ENCODE data around the gene LSAMP. TPM values are rescaled to one million over a fixed set of nuclear protein-coding genes. Genes with fewer than 3 reads are reported as not detected.

Gene LSAMP
- total RNA-seq, 1 donor = 3.3 TPM

DNA sequence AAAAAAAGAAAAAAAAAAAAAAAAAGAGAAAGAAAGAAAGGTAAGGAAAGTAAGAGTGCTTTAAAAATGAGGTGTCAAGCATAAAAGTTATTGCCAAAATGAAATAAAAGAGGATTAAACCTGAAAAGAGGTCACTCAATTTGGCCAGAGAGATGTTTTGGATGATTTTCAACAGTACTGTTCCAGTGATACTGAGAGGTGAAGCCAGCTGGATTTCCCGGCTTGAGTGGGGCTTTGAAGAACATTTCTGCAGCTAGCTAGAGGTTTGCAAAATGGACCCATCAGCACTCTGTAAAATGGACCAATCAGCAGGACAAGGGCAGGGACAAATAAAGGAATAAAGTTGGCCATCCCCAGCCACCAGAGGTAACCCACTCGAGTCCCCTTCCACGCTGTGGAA, 128.5 kb downstream of the LSAMP start:
- Histone ChIP-seq H3K9me3 (ENCODE audit: low read depth, low read length) (no peaks in the 10 kb centered on the region), H4K20me1 (ENCODE audit: insufficient read depth, low read length) (no peaks in the 10 kb centered on the region), H2AFZ (ENCODE audit: low read length) (no peak overlapping the region), H3K4me1 (ENCODE audit: insufficient read depth, low read length) (no peaks in the 10 kb centered on the region), H3K27me3 (ENCODE audit: insufficient read depth, low read length) (no peaks in the 10 kb centered on the region), H3K4me2 (ENCODE audit: insufficient read depth, low read length) (no peak overlapping the region), H3K36me3 (ENCODE audit: insufficient read depth, low read length) (no peaks in the 10 kb centered on the region), H3K4me3 (ENCODE audit: insufficient read depth, low read length) (no peak overlapping the region), H3K27ac (ENCODE audit: low read depth, low read length) (no peak overlapping the region), H3K79me2 (ENCODE audit: insufficient read depth, low read length) (no peaks in the 10 kb centered on the region)
- no peak for DNase-seq (ENCODE audit: insufficient read length, low spot score, missing footprints)
- TF ChIP-seq, protein P1, sequence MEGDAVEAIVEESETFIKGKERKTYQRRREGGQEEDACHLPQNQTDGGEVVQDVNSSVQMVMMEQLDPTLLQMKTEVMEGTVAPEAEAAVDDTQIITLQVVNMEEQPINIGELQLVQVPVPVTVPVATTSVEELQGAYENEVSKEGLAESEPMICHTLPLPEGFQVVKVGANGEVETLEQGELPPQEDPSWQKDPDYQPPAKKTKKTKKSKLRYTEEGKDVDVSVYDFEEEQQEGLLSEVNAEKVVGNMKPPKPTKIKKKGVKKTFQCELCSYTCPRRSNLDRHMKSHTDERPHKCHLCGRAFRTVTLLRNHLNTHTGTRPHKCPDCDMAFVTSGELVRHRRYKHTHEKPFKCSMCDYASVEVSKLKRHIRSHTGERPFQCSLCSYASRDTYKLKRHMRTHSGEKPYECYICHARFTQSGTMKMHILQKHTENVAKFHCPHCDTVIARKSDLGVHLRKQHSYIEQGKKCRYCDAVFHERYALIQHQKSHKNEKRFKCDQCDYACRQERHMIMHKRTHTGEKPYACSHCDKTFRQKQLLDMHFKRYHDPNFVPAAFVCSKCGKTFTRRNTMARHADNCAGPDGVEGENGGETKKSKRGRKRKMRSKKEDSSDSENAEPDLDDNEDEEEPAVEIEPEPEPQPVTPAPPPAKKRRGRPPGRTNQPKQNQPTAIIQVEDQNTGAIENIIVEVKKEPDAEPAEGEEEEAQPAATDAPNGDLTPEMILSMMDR (IDR thresholded peaks at IDR 0.05; ENCODE audit: extremely low read depth, low read depth, low read length) = no peak

DNA sequence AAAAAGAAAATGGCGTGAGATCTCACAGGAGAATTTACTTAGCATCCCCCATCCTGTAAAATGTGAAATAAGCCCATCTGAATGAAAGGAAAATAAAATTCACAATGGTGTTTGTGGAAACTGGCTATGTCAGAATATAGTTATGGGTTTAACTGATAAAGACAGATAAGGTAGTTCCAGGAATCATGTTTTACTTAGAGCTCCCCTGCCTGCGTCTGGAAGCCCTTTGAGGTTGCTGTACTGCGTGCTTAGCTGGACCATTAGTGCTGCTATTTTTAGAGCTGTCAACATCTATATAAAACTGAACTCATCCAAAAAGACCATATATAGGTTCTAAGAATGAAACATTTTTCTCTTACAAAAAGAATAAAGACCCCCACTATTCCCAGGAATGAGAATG, 130.8 kb downstream of the LSAMP start:
- TF ChIP-seq, protein P1 (IDR thresholded peaks at IDR 0.05; ENCODE audit: extremely low read depth, low read depth, low read length) = no peak
- H3K4me1 ChIP-seq (ENCODE audit: insufficient read depth, low read length) = no peaks in the 10 kb centered on the region
- H3K4me2 ChIP-seq (ENCODE audit: insufficient read depth, low read length) = no peak overlapping the region
- H3K4me3 ChIP-seq (ENCODE audit: insufficient read depth, low read length) = no peak overlapping the region
- no peaks in the 10 kb centered on the region for H3K79me2 ChIP-seq (ENCODE audit: insufficient read depth, low read length)
- H3K27ac ChIP-seq (ENCODE audit: low read depth, low read length) = no peak overlapping the region
- H3K9me3 ChIP-seq (ENCODE audit: low read depth, low read length) = no peaks in the 10 kb centered on the region
- H4K20me1 ChIP-seq (ENCODE audit: insufficient read depth, low read length) = no peaks in the 10 kb centered on the region
- DNase-seq (ENCODE audit: insufficient read length, low spot score, missing footprints) = no peak
- no peaks in the 10 kb centered on the region for H3K27me3 ChIP-seq (ENCODE audit: insufficient read depth, low read length)
- H3K36me3 ChIP-seq (ENCODE audit: insufficient read depth, low read length) = no peaks in the 10 kb centered on the region
- no peak overlapping the region for H2AFZ ChIP-seq (ENCODE audit: low read length)

DNA sequence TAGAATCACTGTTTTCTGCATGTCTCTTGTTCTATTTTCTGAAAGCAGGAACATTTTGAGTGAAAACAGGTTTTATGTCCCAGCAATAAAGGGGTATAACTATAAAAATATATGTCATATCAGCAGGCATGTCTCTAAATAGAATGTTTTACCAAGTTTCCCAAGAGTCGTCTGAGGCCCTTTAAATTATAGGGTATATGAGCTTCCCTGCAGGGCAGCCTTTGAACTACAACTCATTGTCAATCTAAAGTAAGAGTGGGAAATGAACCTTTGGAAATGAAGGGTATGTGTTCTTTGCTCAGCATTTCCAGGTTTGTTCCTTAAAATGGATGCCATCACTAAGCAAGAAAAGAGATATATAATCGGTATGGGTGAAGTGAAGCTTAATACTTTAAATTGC, 138.6 kb downstream of the LSAMP start:
- no peak overlapping the region for H3K27ac ChIP-seq (ENCODE audit: low read depth, low read length)
- H3K4me3 ChIP-seq (ENCODE audit: insufficient read depth, low read length) = no peak overlapping the region
- H4K20me1 ChIP-seq (ENCODE audit: insufficient read depth, low read length) = no peaks in the 10 kb centered on the region

DNA sequence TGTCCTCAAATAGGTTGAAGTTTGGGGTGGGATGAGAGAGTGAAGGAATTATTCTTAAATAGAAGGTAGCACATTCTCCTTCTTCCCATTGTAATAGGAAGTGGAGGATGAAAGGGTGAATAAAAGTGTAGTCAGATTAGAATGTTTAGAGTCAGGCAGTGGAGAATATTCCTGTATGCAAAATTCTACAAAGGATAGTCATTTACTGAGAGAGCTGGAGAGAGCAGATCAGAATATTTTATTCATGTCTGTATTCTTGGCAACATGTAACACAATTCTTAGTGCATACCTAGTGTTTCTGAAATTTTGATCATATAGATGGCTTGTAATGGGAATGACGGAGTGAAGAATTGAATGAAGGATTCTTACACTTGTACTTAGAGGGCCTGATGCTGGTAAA, 139.1 kb downstream of the LSAMP start:
- Histone ChIP-seq H3K4me2 (ENCODE audit: insufficient read depth, low read length) (no peak overlapping the region), H3K27me3 (ENCODE audit: insufficient read depth, low read length) (no peaks in the 10 kb centered on the region), H4K20me1 (ENCODE audit: insufficient read depth, low read length) (no peaks in the 10 kb centered on the region), H3K4me1 (ENCODE audit: insufficient read depth, low read length) (no peaks in the 10 kb centered on the region), H3K79me2 (ENCODE audit: insufficient read depth, low read length) (no peaks in the 10 kb centered on the region), H3K27ac (ENCODE audit: low read depth, low read length) (no peak overlapping the region), H2AFZ (ENCODE audit: low read length) (no peak overlapping the region), H3K4me3 (ENCODE audit: insufficient read depth, low read length) (no peak overlapping the region), H3K9me3 (ENCODE audit: low read depth, low read length) (no peaks in the 10 kb centered on the region), H3K36me3 (ENCODE audit: insufficient read depth, low read length) (no peaks in the 10 kb centered on the region)
- TF ChIP-seq, protein P1 (IDR thresholded peaks at IDR 0.05; ENCODE audit: extremely low read depth, low read depth, low read length) = no peak
- no peak for DNase-seq (ENCODE audit: insufficient read length, low spot score, missing footprints)

More for the DNA sequence above, 138.6 kb downstream of the LSAMP start:
- Histone ChIP-seq H3K4me1 (ENCODE audit: insufficient read depth, low read length) (no peaks in the 10 kb centered on the region), H3K36me3 (ENCODE audit: insufficient read depth, low read length) (no peaks in the 10 kb centered on the region), H3K9me3 (ENCODE audit: low read depth, low read length) (no peaks in the 10 kb centered on the region), H2AFZ (ENCODE audit: low read length) (no peak overlapping the region), H3K79me2 (ENCODE audit: insufficient read depth, low read length) (no peaks in the 10 kb centered on the region), H3K4me2 (ENCODE audit: insufficient read depth, low read length) (no peak overlapping the region), H3K27me3 (ENCODE audit: insufficient read depth, low read length) (no peaks in the 10 kb centered on the region)
- no peak for DNase-seq (ENCODE audit: insufficient read length, low spot score, missing footprints)
- TF ChIP-seq, protein P1 (IDR thresholded peaks at IDR 0.05; ENCODE audit: extremely low read depth, low read depth, low read length) = no peak

All from osteoblast (primary cell).